K562 (cell line): Measurements from ENCODE around the gene ZDHHC22. TPM values are rescaled to one million over a fixed set of nuclear protein-coding genes. Genes with fewer than 3 reads are reported as not detected.
A peak's percentile ranks its signal among the peaks of the same experiment; 100 is the strongest.

Source experiments
- ATAC-seq: fragments of 200-7000 bp; cut with Tn5 transposase; 3 replicates; pipeline ENCODE4 v1.9.1; 2020; ENCODE audit warnings: moderate library complexity
- BruUV-seq: library from RNA; stranded (reverse); fragments of 400-500 nt; replicated peaks from 2 replicates; lab custom pipeline; 2021; lab: Mats Ljungman, UMichigan
- CTCF ChIA-PET: fragments of 300-600 bp; formaldehyde crosslinking; extraction: SDS; loops from one replicate; lab custom pipeline; 2021; ENCODE audit warnings: low intra/inter-chr PET ratio; lab: Yijun Ruan, JAX
- POLR2A ChIA-PET: fragments of 300-600, 350-650 bp; sonication (Branson Sonifier 250); formaldehyde crosslinking; extraction: SDS; loops from one replicate; lab custom pipeline; 2021; ENCODE audit warnings: antibody characterized with exemption, inconsistent platforms; lab: Yijun Ruan, JAX
- DNase-seq, 4 experiments: peaks; one replicate each; pipeline versions ENCODE4 v3.0.0 to v3.0.0-alpha.2; 2011 to 2018; ENCODE audit warnings: low spot score in 3 of 4, mixed read lengths in 3 of 4; ENCODE audit errors: extremely low read depth in 1 of 4
- FAIRE-seq: peaks from 2 replicates; lab custom pipeline; 2011; peaks lifted over from hg19 to GRCh38; lab: Jason Lieb, UNC
- H2AFZ ChIP-seq: 2 replicates; pipeline ENCODE4 v1.6.0; 2011; ENCODE audit warnings: low read depth, low read length, control low read depth, inconsistent platforms
- H3K27ac ChIP-seq: fragments of 200-600 bp; 3 replicates; pipeline ENCODE4 v1.8.0; 2011; ENCODE audit warnings: low read depth, mild to moderate bottlenecking, control low read depth, inconsistent platforms, low read length, moderate library complexity, mixed read lengths; ENCODE audit errors: extremely low read depth
- H3K27me3 ChIP-seq, 2 experiments: fragments of 300-600 bp in 1 of 2; 2 replicates in 1 of 2; 3 replicates in 1 of 2; pipeline versions ENCODE4 v1.6.0 to v1.8.0; 2011; ENCODE audit warnings: inconsistent platforms in 2 of 2, low read length in 2 of 2, mild to moderate bottlenecking in 1 of 2, mixed read lengths in 1 of 2, moderate library complexity in 1 of 2; ENCODE audit not compliant: control insufficient read depth in 2 of 2, insufficient read depth in 2 of 2
- H3K36me3 ChIP-seq: fragments of 300-600 bp; 3 replicates; pipeline ENCODE4 v1.8.0; 2011; ENCODE audit warnings: mild to moderate bottlenecking, low read length, inconsistent platforms; ENCODE audit not compliant: control insufficient read depth, insufficient read depth
- H3K4me1 ChIP-seq, 2 experiments: fragments of 200-600 bp in 1 of 2; replicated peaks in 1 of 2; 2 replicates in 1 of 2; 3 replicates in 1 of 2; pipeline versions ENCODE4 v1.5.1 to v1.8.0; 2011; ENCODE audit warnings: inconsistent platforms in 2 of 2, low read length in 2 of 2, mild to moderate bottlenecking in 1 of 2, mixed read lengths in 1 of 2, moderate library complexity in 1 of 2; ENCODE audit not compliant: control insufficient read depth in 2 of 2, insufficient read depth in 2 of 2
- H3K4me2 ChIP-seq: 2 replicates; pipeline ENCODE4 v1.6.1; 2011; ENCODE audit warnings: low read length, control low read depth, inconsistent platforms, mixed read lengths; ENCODE audit not compliant: insufficient read depth
- H3K4me3 ChIP-seq: fragments of 200-600 bp; sonication (generic), shearing (Covaris generic); 2 replicates; pipeline ENCODE4 v1.5.1; 2016; ENCODE audit warnings: control low read depth, inconsistent platforms
- H3K79me2 ChIP-seq: fragments of 200-600 bp; 3 replicates; pipeline ENCODE4 v1.8.0; 2011; ENCODE audit warnings: low read length, inconsistent platforms; ENCODE audit not compliant: control insufficient read depth, insufficient read depth
- H3K9ac ChIP-seq, 2 experiments: 2 replicates each; pipeline versions ENCODE4 v1.6.0 to v1.6.1; 2011; ENCODE audit warnings: low read depth in 2 of 2, low read length in 2 of 2, control low read depth in 1 of 2, inconsistent platforms in 1 of 2, mild to moderate bottlenecking in 1 of 2, mixed read lengths in 1 of 2; ENCODE audit not compliant: insufficient read depth in 1 of 2
- H3K9me1 ChIP-seq: one replicate; pipeline ENCODE4 v1.6.0; 2011; ENCODE audit warnings: inconsistent platforms, mild to moderate bottlenecking, low read length, moderate library complexity; ENCODE audit not compliant: control insufficient read depth, insufficient read depth
- H3K9me3 ChIP-seq: replicated peaks from 2 replicates; pipeline ENCODE4 v1.5.1; 2011; ENCODE audit warnings: low read depth, low read length, inconsistent platforms; ENCODE audit not compliant: control insufficient read depth, insufficient read depth
- H4K20me1 ChIP-seq: replicated peaks from 2 replicates; pipeline ENCODE4 v1.6.1; 2011; ENCODE audit warnings: low read length, inconsistent platforms, mixed read lengths; ENCODE audit not compliant: control insufficient read depth, insufficient read depth
- EGR1 ChIP-seq: fragments of 450-650 bp; conservative IDR thresholded peaks from 2 replicates; pipeline ENCODE4 v1.6.1; 2017; ENCODE audit warnings: mild to moderate bottlenecking
- NCOA2 ChIP-seq, 2 experiments: fragments of 450-650 bp; IDR thresholded peaks; 2 replicates each; pipeline ENCODE4 v1.6.1; 2018; ENCODE audit warnings: mild to moderate bottlenecking in 2 of 2, moderate library complexity in 1 of 2; ENCODE audit not compliant: partially characterized antibody in 2 of 2
- RBM39 ChIP-seq: fragments of 200-400 bp; formaldehyde crosslinking; optimal IDR thresholded peaks from 2 replicates; pipeline ENCODE3; 2018; ENCODE audit warnings: low read depth, low read length
- WGBS: fragments of 100-300 bp; shearing (Covaris generic); methylation state at CpG from one replicate; pipeline ENCODE4 v1.1.6; 2016; ENCODE audit warnings: low coverage, mixed read lengths; ENCODE audit not compliant: insufficient coverage; ENCODE audit errors: missing lambda C conversion rate; 5-methylcytosine and 5-hydroxymethylcytosine counted together
- in situ Hi-C: fragments of 300-500 bp; cut with MboI; formaldehyde crosslinking; loops from 4 replicates; pipeline ENCODE4 v1.15.0; 2018; ENCODE audit warnings: inconsistent platforms, mixed read lengths
- intact Hi-C: fragments of 100-400 bp; cut with micrococcal nuclease; formaldehyde crosslinking; loops from 2 replicates; pipeline ENCODE4 v1.14.2; 2022
- polyA plus RNA-seq, 8 experiments: library from polyadenylated mRNA; depleted of rRNA in 4 of 8; stranded (reverse) in 5 of 8; unstranded in 3 of 8; fragments of >200 nt; fragmentation: Nextera tagmentation in 2 of 8; fragmentation: Illumina TruSeq in 1 of 8; extraction: Ambion mirVana in 2 of 8; extraction: Trizol in 1 of 8; gene quantifications; 2 replicates each; pipeline versions ENCODE4 v1.2.1 to v1.2.3, GENCODE V29; 2011 to 2014; ENCODE audit warnings: inconsistent platforms in 1 of 8, missing spikeins in 1 of 8
- total RNA-seq, 7 experiments: library from RNA; depleted of rRNA in 6 of 7; stranded (reverse); fragments of >200 nt in 6 of 7; fragmentation: Illumina TruSeq in 2 of 7; extraction: Trizol in 2 of 7; gene quantifications; 2 replicates each; pipeline versions ENCODE4 v1.2.1 to v1.2.3, GENCODE V29; 2011 to 2021; ENCODE audit warnings: low replicate concordance in 1 of 7

Gene ZDHHC22
- total and polyA plus RNA-seq, 9 of the 15 experiments (the other 6 are each of a cell fraction or from before 2014, with no cell fraction given): not detected

- FAIRE-seq: no peak
- Histone ChIP-seq H3K9me3 (no peaks in the 10 kb centered on the region), H3K4me3 (no peak within 1 kb of the TSS), H3K27ac (no peak within 1 kb of the TSS), H2AFZ (no peak within 1 kb of the TSS)
- TF ChIP-seq NCOA2 (IDR thresholded peaks at IDR 0.05; ENCODE audit: partially characterized antibody in 2 of 2) (peak in 1 of 2 experiments; percentile 10), EGR1 (0 out of 2 replicates have a peak, but pooled peaks have one; percentile 12), RBM39 (no peak)
- TF ChIP-seq, all 486 proteins: peak for 2
- no TSS peak for BruUV-seq
- H3K9me1 ChIP-seq: no peaks in the 10 kb centered on the region
- intact Hi-C loops (no loop called here), in situ Hi-C loops (no loop called here)
- peaks cover 0 to 44% of the 10 kb centered on the region in 2 experiments; a peak in 3 of 5 replicates for H3K27me3 ChIP-seq
- WGBS: 2% methylated on average over 19 of the region's 46 CpGs
- H3K79me2 ChIP-seq: no peaks in the 10 kb centered on the region
- ChIA-PET POLR2A (interaction anchor here (0.6 kb wide), 1 partner anchor 49 kb away, joined by 4 read pairs; no protein-coding TSS in a partner anchor), CTCF (no interaction called here)
- DNase-seq: peak in 3 of 4 experiments; percentile 5 to 30 (median 20)
- H3K4me2 ChIP-seq: no peak within 1 kb of the TSS
- ATAC-seq: peak; percentile 62
- no peak within 1 kb of the TSS; a peak in 2 of 4 replicates for H3K9ac ChIP-seq
- H4K20me1 ChIP-seq: no peaks in the 10 kb centered on the region
- H3K36me3 ChIP-seq: no peaks in the 10 kb centered on the region
- peaks cover 0 to 13% of the 10 kb centered on the region in 2 experiments; a peak in 3 of 5 replicates for H3K4me1 ChIP-seq
Measured at GRCh38 chr14:77181603-77182437, 40.2 kb upstream of the ZDHHC22 start, which contains the start of gene TMEM63C. TMEM63C (plus strand) TSS chr14:77181798; CDS start chr14:77218814, 37,016 bp downstream.
